Hematopoietic multipotent progenitor cell treated with erythropoietin and hydrocortisone succinate and interleukin-3 and kit ligand, for 15 days (in vitro differentiated cells): ENCODE measurements around the gene FARS2.

Experiments
- DNase-seq: peaks from one replicate; pipeline ENCODE4 v3.0.0-alpha.2; 2015; ENCODE audit warnings: low spot score

Gene FARS2

GRCh38 chr6:5587648-5588047 is 326.3 kb downstream of the FARS2 start:
- no peak for DNase-seq

GRCh38 chr6:5589422-5590141 is 328.3 kb downstream of the FARS2 start:
- no peak for DNase-seq

GRCh38 chr6:5590187-5590586 is 328.9 kb downstream of the FARS2 start:
- DNase-seq = no peak

- DNase-seq = no peak
These were observed 331.7 kb downstream of the FARS2 start for GRCh38 chr6:5592886-5593519.

GRCh38 chr6:5595184-5595583 is 333.9 kb downstream of the FARS2 start:
- no peak for DNase-seq

- DNase-seq = no peak
These were observed 336.1 kb downstream of the FARS2 start for GRCh38 chr6:5597413-5597812.

- DNase-seq = no peak
These were observed 336.8 kb downstream of the FARS2 start for GRCh38 chr6:5598123-5598522.

- no peak for DNase-seq
These were observed 337.8 kb downstream of the FARS2 start for GRCh38 chr6:5599127-5599526.

- no peak for DNase-seq
These were observed 344.6 kb downstream of the FARS2 start for GRCh38 chr6:5605937-5606336.

GRCh38 chr6:5606546-5606945 is 345.2 kb downstream of the FARS2 start:
- no peak for DNase-seq

- no peak for DNase-seq
These were observed 349.3 kb downstream of the FARS2 start for GRCh38 chr6:5610640-5611039.

- DNase-seq = no peak
These were observed 355.9 kb downstream of the FARS2 start for GRCh38 chr6:5617179-5617578.

GRCh38 chr6:5619249-5619648 is 357.9 kb downstream of the FARS2 start:
- no peak for DNase-seq

GRCh38 chr6:5622276-5623005 is 361.1 kb downstream of the FARS2 start:
- DNase-seq = no peak

GRCh38 chr6:5623769-5624168 is 362.5 kb downstream of the FARS2 start:
- no peak for DNase-seq

- no peak for DNase-seq
These were observed 362.9 kb downstream of the FARS2 start for GRCh38 chr6:5624256-5624655.

- no peak for DNase-seq
These were observed 365.6 kb downstream of the FARS2 start for GRCh38 chr6:5626727-5627426.

- DNase-seq = no peak
These were observed 369.3 kb downstream of the FARS2 start for GRCh38 chr6:5630636-5631035.

GRCh38 chr6:5632348-5632935 is 371.1 kb downstream of the FARS2 start:
- DNase-seq = no peak

GRCh38 chr6:5634525-5634924 is 373.2 kb downstream of the FARS2 start:
- DNase-seq = no peak

GRCh38 chr6:5636210-5637030 is 375.1 kb downstream of the FARS2 start:
- DNase-seq = no peak
